ENCODE measurements around the gene PTPRN2. TPM values are rescaled to one million over a fixed set of nuclear protein-coding genes. Genes with fewer than 3 reads are reported as not detected.

The PTPRN2 gene
- total and polyA plus RNA-seq, 9 of the 15 experiments (the other 6 are each of a cell fraction or from before 2014, with no cell fraction given), result not detected

DNA sequence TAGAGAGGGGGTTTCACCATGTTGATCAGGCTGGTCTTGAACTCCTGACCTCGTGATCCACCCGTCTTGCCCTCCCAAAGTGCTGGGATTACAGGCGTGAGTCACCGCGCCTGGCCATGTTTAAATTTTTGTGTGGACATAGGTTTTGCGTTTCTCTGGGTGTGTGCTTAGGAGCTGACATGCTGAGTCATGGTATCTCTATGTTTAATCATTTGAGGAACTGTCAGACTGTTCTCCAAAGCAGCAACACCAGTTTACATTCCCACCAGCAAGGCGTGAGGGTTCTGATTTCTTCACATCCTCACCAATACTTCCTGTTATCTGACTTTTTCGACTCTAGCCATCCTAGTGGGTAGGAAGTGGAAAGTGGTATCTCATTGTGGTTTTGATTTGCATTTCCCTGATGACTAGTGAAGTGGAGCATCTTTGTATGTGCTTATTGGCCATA is 1097.1 kb downstream of the PTPRN2 start (continued):
- TF ChIP-seq, protein P1, sequence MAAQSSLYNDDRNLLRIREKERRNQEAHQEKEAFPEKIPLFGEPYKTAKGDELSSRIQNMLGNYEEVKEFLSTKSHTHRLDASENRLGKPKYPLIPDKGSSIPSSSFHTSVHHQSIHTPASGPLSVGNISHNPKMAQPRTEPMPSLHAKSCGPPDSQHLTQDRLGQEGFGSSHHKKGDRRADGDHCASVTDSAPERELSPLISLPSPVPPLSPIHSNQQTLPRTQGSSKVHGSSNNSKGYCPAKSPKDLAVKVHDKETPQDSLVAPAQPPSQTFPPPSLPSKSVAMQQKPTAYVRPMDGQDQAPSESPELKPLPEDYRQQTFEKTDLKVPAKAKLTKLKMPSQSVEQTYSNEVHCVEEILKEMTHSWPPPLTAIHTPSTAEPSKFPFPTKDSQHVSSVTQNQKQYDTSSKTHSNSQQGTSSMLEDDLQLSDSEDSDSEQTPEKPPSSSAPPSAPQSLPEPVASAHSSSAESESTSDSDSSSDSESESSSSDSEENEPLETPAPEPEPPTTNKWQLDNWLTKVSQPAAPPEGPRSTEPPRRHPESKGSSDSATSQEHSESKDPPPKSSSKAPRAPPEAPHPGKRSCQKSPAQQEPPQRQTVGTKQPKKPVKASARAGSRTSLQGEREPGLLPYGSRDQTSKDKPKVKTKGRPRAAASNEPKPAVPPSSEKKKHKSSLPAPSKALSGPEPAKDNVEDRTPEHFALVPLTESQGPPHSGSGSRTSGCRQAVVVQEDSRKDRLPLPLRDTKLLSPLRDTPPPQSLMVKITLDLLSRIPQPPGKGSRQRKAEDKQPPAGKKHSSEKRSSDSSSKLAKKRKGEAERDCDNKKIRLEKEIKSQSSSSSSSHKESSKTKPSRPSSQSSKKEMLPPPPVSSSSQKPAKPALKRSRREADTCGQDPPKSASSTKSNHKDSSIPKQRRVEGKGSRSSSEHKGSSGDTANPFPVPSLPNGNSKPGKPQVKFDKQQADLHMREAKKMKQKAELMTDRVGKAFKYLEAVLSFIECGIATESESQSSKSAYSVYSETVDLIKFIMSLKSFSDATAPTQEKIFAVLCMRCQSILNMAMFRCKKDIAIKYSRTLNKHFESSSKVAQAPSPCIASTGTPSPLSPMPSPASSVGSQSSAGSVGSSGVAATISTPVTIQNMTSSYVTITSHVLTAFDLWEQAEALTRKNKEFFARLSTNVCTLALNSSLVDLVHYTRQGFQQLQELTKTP (IDR thresholded peaks at IDR 0.05; ENCODE audit: low read depth in 1 of 2, partially characterized antibody in 2 of 2), result peak in 1 of 2 experiments; percentile 48
- TF ChIP-seq, protein P2, sequence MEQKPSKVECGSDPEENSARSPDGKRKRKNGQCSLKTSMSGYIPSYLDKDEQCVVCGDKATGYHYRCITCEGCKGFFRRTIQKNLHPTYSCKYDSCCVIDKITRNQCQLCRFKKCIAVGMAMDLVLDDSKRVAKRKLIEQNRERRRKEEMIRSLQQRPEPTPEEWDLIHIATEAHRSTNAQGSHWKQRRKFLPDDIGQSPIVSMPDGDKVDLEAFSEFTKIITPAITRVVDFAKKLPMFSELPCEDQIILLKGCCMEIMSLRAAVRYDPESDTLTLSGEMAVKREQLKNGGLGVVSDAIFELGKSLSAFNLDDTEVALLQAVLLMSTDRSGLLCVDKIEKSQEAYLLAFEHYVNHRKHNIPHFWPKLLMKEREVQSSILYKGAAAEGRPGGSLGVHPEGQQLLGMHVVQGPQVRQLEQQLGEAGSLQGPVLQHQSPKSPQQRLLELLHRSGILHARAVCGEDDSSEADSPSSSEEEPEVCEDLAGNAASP (IDR thresholded peaks at IDR 0.05), result no peak
- TF ChIP-seq CHD2 (IDR thresholded peaks at IDR 0.05; ENCODE audit: low read depth, low read length) (no peak), KAT2B (IDR thresholded peaks at IDR 0.05; ENCODE audit: low read depth, low read length) (no peak), CBFA2T3 (IDR thresholded peaks at IDR 0.05) (peak; percentile 47), KHSRP (IDR thresholded peaks at IDR 0.05) (no peak), TAF1 (IDR thresholded peaks at IDR 0.05; ENCODE audit: control insufficient read depth, extremely low read depth, insufficient read depth, low read length, severe bottlenecking) (no peak), ZNF197 (CRISPR knock-in tag; IDR thresholded peaks at IDR 0.05; ENCODE audit: low read depth) (no peak), BRD4 (IDR thresholded peaks at IDR 0.05) (no peak), ZNF77 (CRISPR knock-in tag; IDR thresholded peaks at IDR 0.05) (no peak), CBX1 (IDR thresholded peaks at IDR 0.05; ENCODE audit: low read depth) (peak; percentile 90), CCNT2 (IDR thresholded peaks at IDR 0.05; ENCODE audit: borderline replicate concordance, extremely low read depth, insufficient read length, low read depth, low read length) (no peak), SAFB2 (IDR thresholded peaks at IDR 0.05; ENCODE audit: borderline replicate concordance, low read depth, low read length, severe bottlenecking) (no peak), SMARCC2 (IDR thresholded peaks at IDR 0.05; ENCODE audit: low read depth) (peak; percentile 77; the same call in 1 of the 2 replicates)
- TF ChIP-seq, protein P3, sequence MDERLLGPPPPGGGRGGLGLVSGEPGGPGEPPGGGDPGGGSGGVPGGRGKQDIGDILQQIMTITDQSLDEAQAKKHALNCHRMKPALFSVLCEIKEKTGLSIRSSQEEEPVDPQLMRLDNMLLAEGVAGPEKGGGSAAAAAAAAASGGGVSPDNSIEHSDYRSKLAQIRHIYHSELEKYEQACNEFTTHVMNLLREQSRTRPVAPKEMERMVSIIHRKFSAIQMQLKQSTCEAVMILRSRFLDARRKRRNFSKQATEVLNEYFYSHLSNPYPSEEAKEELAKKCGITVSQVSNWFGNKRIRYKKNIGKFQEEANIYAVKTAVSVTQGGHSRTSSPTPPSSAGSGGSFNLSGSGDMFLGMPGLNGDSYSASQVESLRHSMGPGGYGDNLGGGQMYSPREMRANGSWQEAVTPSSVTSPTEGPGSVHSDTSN (CRISPR knock-in tag; IDR thresholded peaks at IDR 0.05; ENCODE audit: low read depth), result no peak
- TF ChIP-seq, protein P3 (tag; conservative IDR thresholded peaks at IDR 0.05; ENCODE audit: low read depth), result peak; percentile 83
- TF ChIP-seq, protein P4, sequence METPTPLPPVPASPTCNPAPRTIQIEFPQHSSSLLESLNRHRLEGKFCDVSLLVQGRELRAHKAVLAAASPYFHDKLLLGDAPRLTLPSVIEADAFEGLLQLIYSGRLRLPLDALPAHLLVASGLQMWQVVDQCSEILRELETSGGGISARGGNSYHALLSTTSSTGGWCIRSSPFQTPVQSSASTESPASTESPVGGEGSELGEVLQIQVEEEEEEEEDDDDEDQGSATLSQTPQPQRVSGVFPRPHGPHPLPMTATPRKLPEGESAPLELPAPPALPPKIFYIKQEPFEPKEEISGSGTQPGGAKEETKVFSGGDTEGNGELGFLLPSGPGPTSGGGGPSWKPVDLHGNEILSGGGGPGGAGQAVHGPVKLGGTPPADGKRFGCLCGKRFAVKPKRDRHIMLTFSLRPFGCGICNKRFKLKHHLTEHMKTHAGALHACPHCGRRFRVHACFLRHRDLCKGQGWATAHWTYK (CRISPR knock-in tag; IDR thresholded peaks at IDR 0.05), result no peak
- TF ChIP-seq, protein P5, sequence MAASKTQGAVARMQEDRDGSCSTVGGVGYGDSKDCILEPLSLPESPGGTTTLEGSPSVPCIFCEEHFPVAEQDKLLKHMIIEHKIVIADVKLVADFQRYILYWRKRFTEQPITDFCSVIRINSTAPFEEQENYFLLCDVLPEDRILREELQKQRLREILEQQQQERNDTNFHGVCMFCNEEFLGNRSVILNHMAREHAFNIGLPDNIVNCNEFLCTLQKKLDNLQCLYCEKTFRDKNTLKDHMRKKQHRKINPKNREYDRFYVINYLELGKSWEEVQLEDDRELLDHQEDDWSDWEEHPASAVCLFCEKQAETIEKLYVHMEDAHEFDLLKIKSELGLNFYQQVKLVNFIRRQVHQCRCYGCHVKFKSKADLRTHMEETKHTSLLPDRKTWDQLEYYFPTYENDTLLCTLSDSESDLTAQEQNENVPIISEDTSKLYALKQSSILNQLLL (CRISPR knock-in tag; IDR thresholded peaks at IDR 0.05; ENCODE audit: borderline replicate concordance), result no peak
